Activated B cell treated with CpG ODN at 0.5 μM for 24 hours (primary cell): ENCODE data around the gene ZRANB3. TPM values are rescaled to one million over a fixed set of nuclear protein-coding genes. Genes with fewer than 3 reads are reported as not detected.

Source experiments
- ATAC-seq: fragments of 200-7000 bp; cut with Tn5 transposase; one replicate; pipeline ENCODE4 v1.10.0; 2021; ENCODE audit warnings: low read depth, mild to moderate bottlenecking, moderate library complexity
- CTCF ChIA-PET: fragments of 350-600 bp; sonication (Branson Sonifier 250); formaldehyde crosslinking; loops from one replicate; lab custom pipeline; 2021; ENCODE audit warnings: antibody characterized with exemption; lab: Charles Lee
- POLR2A ChIA-PET: fragments of 350-600 bp; sonication (Branson Sonifier 250); formaldehyde crosslinking; loops from one replicate; lab custom pipeline; 2021; ENCODE audit warnings: antibody characterized with exemption; lab: Charles Lee
- DNase-seq: peaks from one replicate; pipeline ENCODE4 v3.0.0; 2022
- H3K27ac Mint-ChIP-seq: one replicate; pipeline ENCODE4 v1.8.0; 2020; ENCODE audit warnings: mixed read lengths
- H3K27me3 Mint-ChIP-seq: one replicate; pipeline ENCODE4 v1.8.0; 2021; ENCODE audit warnings: mixed read lengths
- H3K36me3 Mint-ChIP-seq: one replicate; pipeline ENCODE4 v1.8.0; 2021; ENCODE audit warnings: low read depth, mixed read lengths
- H3K4me1 Mint-ChIP-seq: one replicate; pipeline ENCODE4 v1.8.0; 2021; ENCODE audit warnings: mixed read lengths
- H3K4me3 Mint-ChIP-seq: one replicate; pipeline ENCODE4 v1.8.0; 2020; ENCODE audit warnings: mild to moderate bottlenecking, mixed read lengths
- H3K9me3 Mint-ChIP-seq: one replicate; pipeline ENCODE4 v1.8.0; 2020; ENCODE audit warnings: mixed read lengths
- CTCF ChIP-seq: fragments of 200-600 bp; IDR thresholded peaks from one replicate; pipeline ENCODE4 v1.8.0; 2022; ENCODE audit warnings: antibody characterized with exemption, mild to moderate bottlenecking
- intact Hi-C: fragments of 100-400 bp; cut with micrococcal nuclease; formaldehyde crosslinking; loops from one replicate; pipeline ENCODE4 v1.15.1; 2024
- total RNA-seq: library from RNA; stranded (reverse); gene quantifications from 2 replicates; pipeline ENCODE4 v1.2.3, GENCODE V29; 2022

The ZRANB3 gene
- total RNA-seq, 1 donor from 2014 or later = 14.4 TPM

GRCh38 chr2:135256531-135257260 lies 274.3 kb downstream of the ZRANB3 start:
- POLR2A ChIA-PET = no interaction called here
- Mint-ChIP-seq H3K4me3 (no peak overlapping the region), H3K27me3 (no peaks in the 10 kb centered on the region), H3K9me3 (peaks cover 33% of the 10 kb centered on the region), H3K36me3 (peaks cover 29% of the 10 kb centered on the region), H3K4me1 (peaks cover 26% of the 10 kb centered on the region), H3K27ac (no peak overlapping the region)
- TF ChIP-seq CTCF = no peak
- intact Hi-C loops = no loop called here
- CTCF ChIA-PET = no interaction called here
- no peak for DNase-seq
- ATAC-seq = no peak

GRCh38 chr2:135255208-135255607 lies 275.8 kb downstream of the ZRANB3 start:
- CTCF ChIA-PET = no interaction called here
- Mint-ChIP-seq H3K27me3 (no peaks in the 10 kb centered on the region), H3K4me1 (peaks cover 26% of the 10 kb centered on the region)

GRCh38 chr2:135252805-135253458 lies 278.1 kb downstream of the ZRANB3 start:
- intact Hi-C loops = no loop called here
- CTCF ChIA-PET = no interaction called here
- H3K27ac Mint-ChIP-seq = no peak overlapping the region
- H3K4me1 Mint-ChIP-seq = peaks cover 42% of the 10 kb centered on the region
- ATAC-seq (no peak), DNase-seq (no peak)
- H3K4me3 Mint-ChIP-seq = no peak overlapping the region
- no peak for TF ChIP-seq CTCF
- no peaks in the 10 kb centered on the region for H3K27me3 Mint-ChIP-seq
- POLR2A ChIA-PET = no interaction called here
- H3K9me3 Mint-ChIP-seq = peaks cover 47% of the 10 kb centered on the region
- peaks cover 47% of the 10 kb centered on the region for H3K36me3 Mint-ChIP-seq

More at GRCh38 chr2:135255208-135255607, 275.8 kb downstream of the ZRANB3 start:
- H3K36me3 Mint-ChIP-seq = peaks cover 40% of the 10 kb centered on the region
- no peak for DNase-seq
- intact Hi-C loops = no loop called here
- no peak for TF ChIP-seq CTCF
- POLR2A ChIA-PET = no interaction called here
- H3K4me3 Mint-ChIP-seq = no peak overlapping the region
- peak; percentile 56 for ATAC-seq
- H3K27ac Mint-ChIP-seq = peak overlapping the region; percentile 79
- H3K9me3 Mint-ChIP-seq = peaks cover 36% of the 10 kb centered on the region

- H3K4me3 Mint-ChIP-seq = no peak overlapping the region
- intact Hi-C loops = no loop called here
- H3K27me3 Mint-ChIP-seq = no peaks in the 10 kb centered on the region
- peaks cover 18% of the 10 kb centered on the region for H3K4me1 Mint-ChIP-seq
- DNase-seq (no peak), ATAC-seq (no peak)
- no peak overlapping the region for H3K27ac Mint-ChIP-seq
- peaks cover 26% of the 10 kb centered on the region for H3K36me3 Mint-ChIP-seq
- POLR2A ChIA-PET = no interaction called here
- peaks cover 23% of the 10 kb centered on the region for H3K9me3 Mint-ChIP-seq
- no peak for TF ChIP-seq CTCF
- CTCF ChIA-PET = no interaction called here
These were observed 282.4 kb downstream of the ZRANB3 start for GRCh38 chr2:135248611-135249010.

GRCh38 chr2:135246711-135247270 lies 284.2 kb downstream of the ZRANB3 start:
- Mint-ChIP-seq H3K4me3 (no peak overlapping the region), H3K27ac (no peak overlapping the region), H3K4me1 (peaks cover 16% of the 10 kb centered on the region), H3K36me3 (peaks cover 23% of the 10 kb centered on the region), H3K9me3 (peaks cover 16% of the 10 kb centered on the region), H3K27me3 (no peaks in the 10 kb centered on the region)
- intact Hi-C loops = no loop called here
- no peak for TF ChIP-seq CTCF
- ATAC-seq = no peak
- ChIA-PET CTCF (no interaction called here), POLR2A (no interaction called here)
- DNase-seq = no peak
